OCI-LY1 (cell line): ENCODE measurements around the gene NTRK3.

Source experiments
- H2AFZ ChIP-seq: fragments of 200-600 bp; sonication (generic), shearing (Covaris generic); 2 replicates; pipeline ENCODE4 v1.6.0; 2014; ENCODE audit warnings: antibody characterized with exemption, mild to moderate bottlenecking, low read length
- H3F3A ChIP-seq: fragments of 200-600 bp; sonication (generic), shearing (Covaris generic); 2 replicates; pipeline ENCODE4 v1.6.0; 2014; ENCODE audit warnings: mild to moderate bottlenecking, antibody characterized with exemption, low read length, moderate library complexity; ENCODE audit not compliant: insufficient read depth
- H3K27ac ChIP-seq: fragments of 200-600 bp; sonication (generic); 2 replicates; pipeline ENCODE4 v1.5.1; 2014; ENCODE audit warnings: low read length, mixed run types, mild to moderate bottlenecking, low read depth; ENCODE audit not compliant: poor library complexity, severe bottlenecking
- H3K27me3 ChIP-seq: fragments of 200-600 bp; sonication (generic); 2 replicates; pipeline ENCODE4 v1.6.0; 2014; ENCODE audit warnings: antibody characterized with exemption, mild to moderate bottlenecking, low read length, moderate library complexity; ENCODE audit not compliant: insufficient read depth
- H3K36me3 ChIP-seq: fragments of 200-600 bp; sonication (generic); 2 replicates; pipeline ENCODE4 v1.6.1; 2014; ENCODE audit warnings: mild to moderate bottlenecking, antibody characterized with exemption, low read length, moderate library complexity, mixed read lengths; ENCODE audit not compliant: insufficient read depth
- H3K4me1 ChIP-seq: fragments of 200-600 bp; sonication (generic); 2 replicates; pipeline ENCODE4 v1.5.1; 2014; ENCODE audit warnings: mild to moderate bottlenecking, low read length, moderate library complexity; ENCODE audit not compliant: insufficient read depth, severe bottlenecking
- H3K4me2 ChIP-seq: fragments of 200-600 bp; sonication (generic), shearing (Covaris generic); 2 replicates; pipeline ENCODE4 v1.6.1; 2014; ENCODE audit warnings: low read length
- H3K4me3 ChIP-seq: fragments of 200-600 bp; sonication (generic); 2 replicates; pipeline ENCODE4 v1.5.1; 2014; ENCODE audit warnings: low read length, low read depth, mild to moderate bottlenecking, mixed read lengths; ENCODE audit not compliant: poor library complexity, severe bottlenecking
- H3K79me2 ChIP-seq: fragments of 200-600 bp; shearing (Covaris generic); 2 replicates; pipeline ENCODE4 v1.6.1; 2016; ENCODE audit warnings: mixed run types, low read length, mixed read lengths; ENCODE audit not compliant: insufficient read depth
- H3K9ac ChIP-seq: fragments of 200-600 bp; sonication (generic), shearing (Covaris generic); 2 replicates; pipeline ENCODE4 v1.6.1; 2014; ENCODE audit warnings: mild to moderate bottlenecking, low read length, mixed read lengths
- H3K9me2 ChIP-seq: fragments of 200-600 bp; sonication (generic), shearing (Covaris generic); 2 replicates; pipeline ENCODE4 v1.6.1; 2014; ENCODE audit warnings: low read depth, mild to moderate bottlenecking, low read length, mixed read lengths
- H3K9me3 ChIP-seq: fragments of 200-600 bp; shearing (Covaris generic); 2 replicates; pipeline ENCODE4 v1.6.1; 2014; ENCODE audit warnings: low read length, mixed read lengths
- H4K20me1 ChIP-seq: fragments of 200-600 bp; sonication (generic), shearing (Covaris generic); 2 replicates; pipeline ENCODE4 v1.6.0; 2016; ENCODE audit warnings: mild to moderate bottlenecking, low read length; ENCODE audit not compliant: insufficient read depth
- CTCF ChIP-seq: fragments of 200-600 bp; sonication (generic), shearing (Covaris generic); IDR thresholded peaks from 2 replicates; pipeline ENCODE4 v1.5.1; 2017; ENCODE audit warnings: mild to moderate bottlenecking, antibody characterized with exemption, low read length, moderate library complexity, mixed read lengths
- EZH2 ChIP-seq: fragments of 200-600 bp; sonication (generic), shearing (Covaris generic); IDR thresholded peaks from 2 replicates; pipeline ENCODE4 v1.8.0; 2017; ENCODE audit warnings: borderline replicate concordance, mixed run types, mild to moderate bottlenecking, antibody characterized with exemption, low read length, moderate library complexity, mixed read lengths

Gene NTRK3

GRCh38 chr15:87877822-87878542, 378.6 kb downstream of the NTRK3 start:
- Histone ChIP-seq H2AFZ (no peak overlapping the region), H3K36me3 (no peaks in the 10 kb centered on the region), H3K9me3 (no peaks in the 10 kb centered on the region), H3K27ac (no peak overlapping the region), H3K9me2 (no peaks in the 10 kb centered on the region), H4K20me1 (no peaks in the 10 kb centered on the region), H3K4me2 (no peak overlapping the region), H3K4me1 (no peaks in the 10 kb centered on the region), H3K4me3 (no peak overlapping the region), H3K79me2 (no peaks in the 10 kb centered on the region), H3K27me3 (no peaks in the 10 kb centered on the region), H3F3A (no peaks in the 10 kb centered on the region), H3K9ac (no peak overlapping the region)
- TF ChIP-seq EZH2 (no peak), CTCF (no peak)

- Histone ChIP-seq H3K9ac (no peak overlapping the region), H3K4me2 (no peak overlapping the region), H3K27ac (no peak overlapping the region), H3F3A (no peaks in the 10 kb centered on the region), H3K9me3 (no peaks in the 10 kb centered on the region), H2AFZ (no peak overlapping the region), H3K4me3 (no peak overlapping the region), H4K20me1 (no peaks in the 10 kb centered on the region), H3K36me3 (no peaks in the 10 kb centered on the region), H3K9me2 (no peaks in the 10 kb centered on the region), H3K79me2 (no peaks in the 10 kb centered on the region), H3K4me1 (no peaks in the 10 kb centered on the region), H3K27me3 (no peaks in the 10 kb centered on the region)
- TF ChIP-seq EZH2 = no peak
Measured at GRCh38 chr15:87877114-87877810, 379.3 kb downstream of the NTRK3 start.

- Histone ChIP-seq H2AFZ (no peak overlapping the region), H3K27ac (no peak overlapping the region), H3K9ac (no peak overlapping the region)
Measured at GRCh38 chr15:87874896-87875711, 381.4 kb downstream of the NTRK3 start.

More at GRCh38 chr15:87874896-87875711, 381.4 kb downstream of the NTRK3 start:
- H4K20me1 ChIP-seq = no peaks in the 10 kb centered on the region
- H3K79me2 ChIP-seq = no peaks in the 10 kb centered on the region
- TF ChIP-seq EZH2 = no peak
- no peak for TF ChIP-seq CTCF
- H3K9me3 ChIP-seq = no peaks in the 10 kb centered on the region
- H3K4me3 ChIP-seq = no peak overlapping the region
- H3K4me1 ChIP-seq = no peaks in the 10 kb centered on the region
- no peaks in the 10 kb centered on the region for H3K9me2 ChIP-seq
- H3K27me3 ChIP-seq = no peaks in the 10 kb centered on the region
- no peak overlapping the region for H3K4me2 ChIP-seq
- no peaks in the 10 kb centered on the region for H3K36me3 ChIP-seq
- no peaks in the 10 kb centered on the region for H3F3A ChIP-seq
